Measurements from ENCODE around the gene NUFIP1. TPM values are rescaled to one million over a fixed set of nuclear protein-coding genes. Genes with fewer than 3 reads are reported as not detected.

The NUFIP1 gene
- total RNA-seq, 2 experiments from 2014 or later, result 6.0 to 7.7 TPM

- Mint-ChIP-seq H3K36me3 (no peaks in the 10 kb centered on the region), H3K9me3 (ENCODE audit: low read depth) (no peaks in the 10 kb centered on the region), H3K27ac (no peak overlapping the region), H3K4me1 (no peaks in the 10 kb centered on the region), H3K4me3 (no peak overlapping the region), H3K27me3 (peaks cover 20% of the 10 kb centered on the region)
- ATAC-seq, result no peak
- DNase-seq, result no peak
- CTCF ChIA-PET, result no interaction called here
These were observed 67.1 kb downstream of the NUFIP1 start for GRCh38 chr13:44921931-44922758.

GRCh38 chr13:44921246-44921877 is 67.9 kb downstream of the NUFIP1 start:
- ATAC-seq, result no peak
- DNase-seq, result no peak
- Mint-ChIP-seq H3K4me3 (no peak overlapping the region), H3K27me3 (peaks cover 18% of the 10 kb centered on the region), H3K4me1 (no peaks in the 10 kb centered on the region), H3K27ac (no peak overlapping the region), H3K9me3 (ENCODE audit: low read depth) (no peaks in the 10 kb centered on the region), H3K36me3 (no peaks in the 10 kb centered on the region)
- CTCF ChIA-PET, result no interaction called here

- H3K4me1 Mint-ChIP-seq, result no peaks in the 10 kb centered on the region
- no peaks in the 10 kb centered on the region for H3K9me3 Mint-ChIP-seq (ENCODE audit: low read depth)
- H3K27me3 Mint-ChIP-seq, result peaks cover 8% of the 10 kb centered on the region
- no peak overlapping the region for H3K4me3 Mint-ChIP-seq
- ATAC-seq (no peak), DNase-seq (no peak)
- CTCF ChIA-PET, result interaction anchor here (2.9 kb wide), 1 partner anchor 437 kb away, joined by 30 read pairs; no protein-coding TSS in a partner anchor
- H3K27ac Mint-ChIP-seq, result no peak overlapping the region
- no peaks in the 10 kb centered on the region for H3K36me3 Mint-ChIP-seq
These were observed 69.3 kb downstream of the NUFIP1 start for GRCh38 chr13:44920013-44920412.

- H3K4me3 Mint-ChIP-seq, result no peak overlapping the region
- peaks cover under 1% of the 10 kb centered on the region for H3K27me3 Mint-ChIP-seq
- H3K36me3 Mint-ChIP-seq, result no peaks in the 10 kb centered on the region
- DNase-seq (no peak), ATAC-seq (no peak)
- CTCF ChIA-PET, result interaction anchor here (0.7 to 2.9 kb wide), 8 partner anchors 9 to 436 kb away, joined by 3 to 30 read pairs (median 4); no protein-coding TSS in a partner anchor
- no peaks in the 10 kb centered on the region for H3K9me3 Mint-ChIP-seq (ENCODE audit: low read depth)
- no peak overlapping the region for H3K27ac Mint-ChIP-seq
- H3K4me1 Mint-ChIP-seq, result no peaks in the 10 kb centered on the region
These were observed 70.0 kb downstream of the NUFIP1 start for GRCh38 chr13:44919104-44919804.

GRCh38 chr13:44918326-44919103 is 70.8 kb downstream of the NUFIP1 start:
- CTCF ChIA-PET, result interaction anchor here (0.7 to 2.9 kb wide), 9 partner anchors 10 to 435 kb away, joined by 3 to 30 read pairs (median 4); no protein-coding TSS in a partner anchor
- no peaks in the 10 kb centered on the region for H3K36me3 Mint-ChIP-seq
- DNase-seq, result peak; percentile 91
- no peak overlapping the region for H3K27ac Mint-ChIP-seq
- H3K4me3 Mint-ChIP-seq, result no peak overlapping the region
- peak; percentile 87 for ATAC-seq
- H3K27me3 Mint-ChIP-seq, result no peaks in the 10 kb centered on the region
- no peaks in the 10 kb centered on the region for H3K4me1 Mint-ChIP-seq
- H3K9me3 Mint-ChIP-seq (ENCODE audit: low read depth), result no peaks in the 10 kb centered on the region

GRCh38 chr13:44917589-44918325 is 71.5 kb downstream of the NUFIP1 start:
- H3K4me1 Mint-ChIP-seq, result no peaks in the 10 kb centered on the region
- ATAC-seq (peak; percentile 86), DNase-seq (peak; percentile 98)
- H3K27me3 Mint-ChIP-seq, result no peaks in the 10 kb centered on the region
- no peak overlapping the region for H3K27ac Mint-ChIP-seq
- H3K36me3 Mint-ChIP-seq, result no peaks in the 10 kb centered on the region
- no peaks in the 10 kb centered on the region for H3K9me3 Mint-ChIP-seq (ENCODE audit: low read depth)
- CTCF ChIA-PET, result interaction anchor here (0.6 to 2.9 kb wide), 6 partner anchors 14 to 435 kb away, joined by 3 to 30 read pairs (median 4); no protein-coding TSS in a partner anchor
- H3K4me3 Mint-ChIP-seq, result no peak overlapping the region

GRCh38 chr13:44912278-44913016 is 76.8 kb downstream of the NUFIP1 start:
- peaks cover 2% of the 10 kb centered on the region for H3K4me1 Mint-ChIP-seq
- CTCF ChIA-PET, result no interaction called here
- ATAC-seq, result no peak
- H3K36me3 Mint-ChIP-seq, result peaks cover 5% of the 10 kb centered on the region
- no peak for DNase-seq
- no peak overlapping the region for H3K4me3 Mint-ChIP-seq
- peaks cover 12% of the 10 kb centered on the region for H3K9me3 Mint-ChIP-seq (ENCODE audit: low read depth)
- no peaks in the 10 kb centered on the region for H3K27me3 Mint-ChIP-seq
- no peak overlapping the region for H3K27ac Mint-ChIP-seq

GRCh38 chr13:44908712-44909111 is 80.6 kb downstream of the NUFIP1 start:
- ATAC-seq, result no peak
- Mint-ChIP-seq H3K9me3 (ENCODE audit: low read depth) (peaks cover 12% of the 10 kb centered on the region), H3K27me3 (peaks cover 8% of the 10 kb centered on the region), H3K4me1 (peaks cover 2% of the 10 kb centered on the region), H3K27ac (no peak overlapping the region), H3K36me3 (peaks cover 5% of the 10 kb centered on the region), H3K4me3 (no peak overlapping the region)
- CTCF ChIA-PET, result no interaction called here
- DNase-seq, result no peak

GRCh38 chr13:44908266-44908665 is 81.0 kb downstream of the NUFIP1 start:
- Mint-ChIP-seq H3K4me3 (no peak overlapping the region), H3K27ac (no peak overlapping the region), H3K27me3 (peaks cover 12% of the 10 kb centered on the region), H3K36me3 (peaks cover 5% of the 10 kb centered on the region), H3K9me3 (ENCODE audit: low read depth) (peaks cover 12% of the 10 kb centered on the region), H3K4me1 (peaks cover 2% of the 10 kb centered on the region)
- ATAC-seq (no peak), DNase-seq (no peak)
- CTCF ChIA-PET, result interaction anchor here (1.5 kb wide), 1 partner anchor 11 kb away, joined by 3 read pairs; no protein-coding TSS in a partner anchor

GRCh38 chr13:44906713-44907112 is 82.6 kb downstream of the NUFIP1 start:
- no peak overlapping the region for H3K27ac Mint-ChIP-seq
- ATAC-seq (no peak), DNase-seq (no peak)
- peaks cover 2% of the 10 kb centered on the region for H3K4me1 Mint-ChIP-seq
- peaks cover 16% of the 10 kb centered on the region for H3K27me3 Mint-ChIP-seq
- H3K9me3 Mint-ChIP-seq (ENCODE audit: low read depth), result peaks cover 6% of the 10 kb centered on the region
- peaks cover 5% of the 10 kb centered on the region for H3K36me3 Mint-ChIP-seq
- no peak overlapping the region for H3K4me3 Mint-ChIP-seq
- CTCF ChIA-PET, result interaction anchor here (1.5 kb wide), 1 partner anchor 10 kb away, joined by 3 read pairs; no protein-coding TSS in a partner anchor

GRCh38 chr13:44906230-44906629 is 83.0 kb downstream of the NUFIP1 start:
- Mint-ChIP-seq H3K4me3 (no peak overlapping the region), H3K4me1 (peaks cover 2% of the 10 kb centered on the region), H3K36me3 (peaks cover 3% of the 10 kb centered on the region), H3K27ac (no peak overlapping the region), H3K27me3 (peaks cover 16% of the 10 kb centered on the region), H3K9me3 (ENCODE audit: low read depth) (peaks cover 3% of the 10 kb centered on the region)
- ATAC-seq (no peak), DNase-seq (no peak)
- CTCF ChIA-PET, result no interaction called here

- no peak for DNase-seq
- no peak overlapping the region for H3K27ac Mint-ChIP-seq
- H3K36me3 Mint-ChIP-seq, result peaks cover 1% of the 10 kb centered on the region
- H3K4me3 Mint-ChIP-seq, result no peak overlapping the region
- no peaks in the 10 kb centered on the region for H3K9me3 Mint-ChIP-seq (ENCODE audit: low read depth)
- ATAC-seq, result no peak
- CTCF ChIA-PET, result no interaction called here
- H3K27me3 Mint-ChIP-seq, result peaks cover 20% of the 10 kb centered on the region
- peaks cover 2% of the 10 kb centered on the region for H3K4me1 Mint-ChIP-seq
These were observed 83.7 kb downstream of the NUFIP1 start for GRCh38 chr13:44905556-44905955.
